HepG2 (cell line): Measurements from ENCODE around the gene GMFB.

Experiments
- CREB1 ChIP-seq, 2 experiments: fragments of 450-650 bp in 1 of 2; IDR thresholded peaks; 2 replicates each; pipeline ENCODE4 v1.6.1; 2016 to 2017; ENCODE audit warnings: control low read depth in 1 of 2, mild to moderate bottlenecking in 1 of 2, missing compliant biosample characterization in 1 of 2, missing genetic modification characterization in 1 of 2
- KDM5A ChIP-seq: fragments of 200-600 bp; sonication (generic); IDR thresholded peaks from 2 replicates; pipeline ENCODE4 v1.7.0; 2018; ENCODE audit warnings: antibody characterized with exemption, mild to moderate bottlenecking, low read length, borderline replicate concordance
- POLR2AphosphoS5 ChIP-seq: IDR thresholded peaks from 2 replicates; pipeline ENCODE4 v1.6.1; 2012; ENCODE audit warnings: low read depth, low read length
- REST ChIP-seq, 2 experiments: IDR thresholded peaks; 2 replicates each; pipeline ENCODE4 v1.6.1; 2011 to 2012; ENCODE audit warnings: low read length in 2 of 2, borderline replicate concordance in 1 of 2, low read depth in 1 of 2, mild to moderate bottlenecking in 1 of 2, moderate library complexity in 1 of 2
- ZNF121 ChIP-seq: sonication (generic); formaldehyde crosslinking; IDR thresholded peaks from 2 replicates; pipeline ENCODE4 v1.5.0; 2020; ENCODE audit warnings: mild to moderate bottlenecking, missing genetic modification reagents
- ZNF33A ChIP-seq: sonication (generic); formaldehyde crosslinking; IDR thresholded peaks from 2 replicates; pipeline ENCODE4 v1.5.1; 2020; ENCODE audit warnings: missing genetic modification reagents, mild to moderate bottlenecking, moderate library complexity, borderline replicate concordance
- ZNF572 ChIP-seq: sonication (generic); formaldehyde crosslinking; IDR thresholded peaks from 2 replicates; pipeline ENCODE4 v1.5.1; 2020; ENCODE audit warnings: mild to moderate bottlenecking, missing genetic modification reagents
- ZNF674 ChIP-seq: sonication (generic); formaldehyde crosslinking; IDR thresholded peaks from 2 replicates; pipeline ENCODE4 v1.5.0; 2020; ENCODE audit warnings: low read depth, mild to moderate bottlenecking, missing genetic modification reagents
- TF ChIP-seq, protein P1 (sequence below): sonication (generic); formaldehyde crosslinking; IDR thresholded peaks from 2 replicates; pipeline ENCODE4 v1.5.0; 2020; ENCODE audit warnings: mild to moderate bottlenecking, missing genetic modification reagents, moderate library complexity

- TF ChIP-seq ZNF33A (CRISPR knock-in tag) = no peak
- TF ChIP-seq, protein P1, sequence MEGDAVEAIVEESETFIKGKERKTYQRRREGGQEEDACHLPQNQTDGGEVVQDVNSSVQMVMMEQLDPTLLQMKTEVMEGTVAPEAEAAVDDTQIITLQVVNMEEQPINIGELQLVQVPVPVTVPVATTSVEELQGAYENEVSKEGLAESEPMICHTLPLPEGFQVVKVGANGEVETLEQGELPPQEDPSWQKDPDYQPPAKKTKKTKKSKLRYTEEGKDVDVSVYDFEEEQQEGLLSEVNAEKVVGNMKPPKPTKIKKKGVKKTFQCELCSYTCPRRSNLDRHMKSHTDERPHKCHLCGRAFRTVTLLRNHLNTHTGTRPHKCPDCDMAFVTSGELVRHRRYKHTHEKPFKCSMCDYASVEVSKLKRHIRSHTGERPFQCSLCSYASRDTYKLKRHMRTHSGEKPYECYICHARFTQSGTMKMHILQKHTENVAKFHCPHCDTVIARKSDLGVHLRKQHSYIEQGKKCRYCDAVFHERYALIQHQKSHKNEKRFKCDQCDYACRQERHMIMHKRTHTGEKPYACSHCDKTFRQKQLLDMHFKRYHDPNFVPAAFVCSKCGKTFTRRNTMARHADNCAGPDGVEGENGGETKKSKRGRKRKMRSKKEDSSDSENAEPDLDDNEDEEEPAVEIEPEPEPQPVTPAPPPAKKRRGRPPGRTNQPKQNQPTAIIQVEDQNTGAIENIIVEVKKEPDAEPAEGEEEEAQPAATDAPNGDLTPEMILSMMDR = peak; percentile 83
- TF ChIP-seq CREB1 (IDR thresholded peaks at IDR 0.05) = no peak
- no peak for TF ChIP-seq CREB1 (CRISPR knock-in tag; IDR thresholded peaks at IDR 0.05)
- TF ChIP-seq POLR2AphosphoS5 = peak; percentile 77
- TF ChIP-seq ZNF572 = no peak
- TF ChIP-seq KDM5A = peak; percentile 8; the same call in 1 of the 2 replicates
- TF ChIP-seq ZNF121 (CRISPR knock-in tag) = no peak
- no peak for TF ChIP-seq ZNF674 (CRISPR knock-in tag)
- peak in 1 of 2 experiments; percentile 25; a peak in 1 of 4 replicates for TF ChIP-seq REST (IDR thresholded peaks at IDR 0.05; ENCODE audit: borderline replicate concordance in 1 of 2, low read depth in 1 of 2, low read length in 2 of 2)
These were observed 47.6 kb downstream of the GMFB start, which contains the start of gene CNIH1 for GRCh38 chr14:54440873-54441868.
